ENCODE data around the gene USP15.

- TF ChIP-seq CTCF (conservative IDR thresholded peaks at IDR 0.05) = no peak
- no peak for TF ChIP-seq EZH2 (IDR thresholded peaks at IDR 0.05; ENCODE audit: low read depth)
Observed at GRCh38 chr12:62345667-62346066, 85.5 kb downstream of the USP15 start.

Data from PC-9 (cell line).